ENCODE data around the gene HLA-DOA. TPM values are rescaled to one million over a fixed set of nuclear protein-coding genes. Genes with fewer than 3 reads are reported as not detected.

HLA-DOA gene
- total RNA-seq, 1 donor from 2014 or later = not detected

DNA sequence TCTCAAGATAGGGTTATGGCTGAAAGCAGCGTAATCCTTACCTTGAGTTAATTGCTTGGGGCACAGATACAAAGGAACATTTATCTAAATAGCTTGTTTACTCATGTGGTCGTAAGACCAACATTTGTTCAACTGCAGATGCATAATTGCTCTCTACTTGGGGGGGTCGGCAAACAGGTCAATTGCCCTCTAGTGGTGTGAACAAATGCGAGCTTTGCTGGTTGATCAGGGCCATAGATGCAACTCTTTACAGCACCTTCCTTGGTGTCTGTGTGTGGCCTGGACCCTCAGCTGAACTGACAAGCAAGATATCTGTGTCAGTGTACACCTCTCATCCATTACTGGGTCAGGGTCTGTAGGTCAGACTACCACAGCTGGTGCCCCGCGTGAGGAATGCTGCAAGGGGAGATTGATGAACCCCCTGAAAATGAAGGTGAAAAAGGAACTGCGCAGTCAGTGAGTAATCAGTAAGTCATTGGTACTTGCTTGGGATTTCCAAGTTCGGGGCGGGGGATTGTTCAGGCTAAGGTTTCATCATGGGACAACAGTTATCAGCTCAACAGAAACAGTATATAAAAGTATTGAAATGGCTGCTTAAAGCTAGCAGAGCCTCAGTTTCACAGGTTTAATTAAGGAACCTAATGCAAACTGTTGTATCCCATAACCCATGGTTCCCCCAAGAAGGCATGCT, 40.1 kb upstream of the HLA-DOA start:
- no peaks in the 10 kb centered on the region for H3K27me3 ChIP-seq (ENCODE audit: control insufficient read depth, insufficient read depth, low read length)
- FAIRE-seq (no peak), DNase-seq (ENCODE audit: low read depth) (no peak)
- H3K4me3 ChIP-seq (ENCODE audit: low read depth, low read length) = no peak overlapping the region
- no peaks in the 10 kb centered on the region for H3K36me3 ChIP-seq (ENCODE audit: control insufficient read depth, insufficient read depth, low read length)
- TF ChIP-seq, protein P1, sequence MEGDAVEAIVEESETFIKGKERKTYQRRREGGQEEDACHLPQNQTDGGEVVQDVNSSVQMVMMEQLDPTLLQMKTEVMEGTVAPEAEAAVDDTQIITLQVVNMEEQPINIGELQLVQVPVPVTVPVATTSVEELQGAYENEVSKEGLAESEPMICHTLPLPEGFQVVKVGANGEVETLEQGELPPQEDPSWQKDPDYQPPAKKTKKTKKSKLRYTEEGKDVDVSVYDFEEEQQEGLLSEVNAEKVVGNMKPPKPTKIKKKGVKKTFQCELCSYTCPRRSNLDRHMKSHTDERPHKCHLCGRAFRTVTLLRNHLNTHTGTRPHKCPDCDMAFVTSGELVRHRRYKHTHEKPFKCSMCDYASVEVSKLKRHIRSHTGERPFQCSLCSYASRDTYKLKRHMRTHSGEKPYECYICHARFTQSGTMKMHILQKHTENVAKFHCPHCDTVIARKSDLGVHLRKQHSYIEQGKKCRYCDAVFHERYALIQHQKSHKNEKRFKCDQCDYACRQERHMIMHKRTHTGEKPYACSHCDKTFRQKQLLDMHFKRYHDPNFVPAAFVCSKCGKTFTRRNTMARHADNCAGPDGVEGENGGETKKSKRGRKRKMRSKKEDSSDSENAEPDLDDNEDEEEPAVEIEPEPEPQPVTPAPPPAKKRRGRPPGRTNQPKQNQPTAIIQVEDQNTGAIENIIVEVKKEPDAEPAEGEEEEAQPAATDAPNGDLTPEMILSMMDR (IDR thresholded peaks at IDR 0.05; ENCODE audit: insufficient read depth, low read length, severe bottlenecking) = no peak

DNA sequence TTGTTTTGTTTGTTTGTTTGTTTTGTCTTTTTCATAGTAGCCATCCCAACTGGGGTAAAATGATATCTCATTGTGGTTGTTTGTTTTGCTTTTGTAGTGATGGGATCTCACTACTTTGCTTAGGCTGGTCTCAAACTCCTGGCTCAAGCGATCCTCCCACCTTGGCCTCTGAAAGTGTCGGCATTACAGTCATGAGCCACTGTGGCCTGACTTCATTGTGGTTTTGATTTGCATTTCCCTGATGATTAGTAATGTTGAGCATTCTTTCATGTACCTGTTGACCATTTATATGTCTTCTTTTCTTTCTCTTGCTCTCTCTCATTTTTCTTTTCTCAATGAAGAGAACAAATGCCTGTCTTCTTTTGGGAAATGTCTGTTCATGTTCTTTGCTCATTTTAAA, 30.8 kb upstream of the HLA-DOA start:
- FAIRE-seq = no peak
- no peak for DNase-seq (ENCODE audit: low read depth)

DNA sequence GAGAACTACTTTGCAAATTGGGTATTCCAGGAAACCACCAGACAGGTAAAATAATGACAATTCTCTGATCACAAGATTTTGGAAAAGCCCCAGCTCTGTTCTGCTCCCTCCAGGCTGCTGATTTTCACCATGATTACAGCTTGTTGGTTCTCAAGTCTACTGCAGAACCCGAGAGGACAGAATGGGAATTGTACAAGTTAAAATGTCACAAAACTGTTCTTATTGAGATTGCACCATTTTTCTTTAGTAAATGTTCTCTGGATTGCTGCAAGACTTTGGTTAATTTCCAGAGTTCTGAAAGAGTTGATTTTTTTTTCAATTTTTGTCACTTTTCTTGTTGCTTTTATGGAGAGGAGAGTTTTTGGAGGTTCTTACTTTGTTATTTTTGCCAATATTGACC, 27.1 kb upstream of the HLA-DOA start:
- TF ChIP-seq, protein P1 (IDR thresholded peaks at IDR 0.05; ENCODE audit: insufficient read depth, low read length, severe bottlenecking) = no peak
- no peak for FAIRE-seq
- no peaks in the 10 kb centered on the region for H3K36me3 ChIP-seq (ENCODE audit: control insufficient read depth, insufficient read depth, low read length)
- no peak overlapping the region for H3K4me3 ChIP-seq (ENCODE audit: low read depth, low read length)
- H3K27me3 ChIP-seq (ENCODE audit: control insufficient read depth, insufficient read depth, low read length) = no peaks in the 10 kb centered on the region
- no peak for DNase-seq (ENCODE audit: low read depth)

More for the DNA sequence above, 30.8 kb upstream of the HLA-DOA start:
- Histone ChIP-seq H3K27me3 (ENCODE audit: control insufficient read depth, insufficient read depth, low read length) (no peaks in the 10 kb centered on the region), H3K4me3 (ENCODE audit: low read depth, low read length) (no peak overlapping the region), H3K36me3 (ENCODE audit: control insufficient read depth, insufficient read depth, low read length) (no peaks in the 10 kb centered on the region)
- TF ChIP-seq, protein P1 (IDR thresholded peaks at IDR 0.05; ENCODE audit: insufficient read depth, low read length, severe bottlenecking) = no peak

DNA sequence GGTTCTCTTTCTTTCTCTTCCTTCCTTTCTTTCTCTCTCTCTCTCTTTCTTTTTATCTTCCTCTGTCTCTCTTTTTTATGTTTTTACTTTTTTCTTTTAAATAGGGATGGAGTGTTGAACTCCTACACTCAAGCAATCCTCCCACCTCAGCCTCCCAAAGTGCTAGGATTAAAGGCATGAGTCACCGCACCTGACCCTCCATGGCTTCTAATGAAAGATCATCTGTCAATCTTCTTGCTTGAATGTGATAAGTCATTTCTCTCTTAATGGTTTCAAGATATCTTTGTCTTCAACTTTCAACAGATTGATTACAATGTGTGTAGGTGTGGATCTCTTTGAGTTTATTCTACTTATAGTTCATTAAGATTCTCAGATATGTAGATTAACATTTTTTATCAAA, 25.2 kb upstream of the HLA-DOA start:
- FAIRE-seq = no peak
- H3K36me3 ChIP-seq (ENCODE audit: control insufficient read depth, insufficient read depth, low read length) = no peaks in the 10 kb centered on the region
- peaks cover 8% of the 10 kb centered on the region for H3K27me3 ChIP-seq (ENCODE audit: control insufficient read depth, insufficient read depth, low read length)
- TF ChIP-seq, protein P1 (IDR thresholded peaks at IDR 0.05; ENCODE audit: insufficient read depth, low read length, severe bottlenecking) = no peak
- no peak overlapping the region for H3K4me3 ChIP-seq (ENCODE audit: low read depth, low read length)
- no peak for DNase-seq (ENCODE audit: low read depth)

DNA sequence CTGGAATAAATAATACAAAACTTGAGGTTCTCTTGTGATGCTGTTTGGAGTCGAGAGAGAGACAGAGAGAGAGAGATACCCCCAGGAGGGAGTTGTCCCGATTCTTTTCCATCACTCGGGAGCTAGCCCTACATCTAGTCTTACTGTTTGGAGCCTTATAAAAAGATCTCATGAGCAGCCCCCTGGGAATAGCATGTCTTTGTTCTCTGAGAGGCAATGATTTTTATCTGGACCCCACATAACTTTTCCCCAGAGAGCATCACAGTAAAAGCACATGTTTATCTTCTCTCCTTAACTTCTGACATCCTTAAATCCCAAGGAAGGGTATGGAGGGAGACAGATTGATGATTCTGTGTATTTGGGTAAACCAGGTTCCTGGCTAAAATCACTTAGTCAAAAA, 20.9 kb upstream of the HLA-DOA start:
- DNase-seq (ENCODE audit: low read depth) (no peak), FAIRE-seq (no peak)
- H3K36me3 ChIP-seq (ENCODE audit: control insufficient read depth, insufficient read depth, low read length) = no peaks in the 10 kb centered on the region
- TF ChIP-seq, protein P1 (IDR thresholded peaks at IDR 0.05; ENCODE audit: insufficient read depth, low read length, severe bottlenecking) = no peak
- H3K4me3 ChIP-seq (ENCODE audit: low read depth, low read length) = no peak overlapping the region
- H3K27me3 ChIP-seq (ENCODE audit: control insufficient read depth, insufficient read depth, low read length) = peaks cover 10% of the 10 kb centered on the region

All from bronchial epithelial cell (primary cell).